GM12873 (cell line): ENCODE data around the gene EFCAB13.

ENCODE experiments used
- CTCF ChIP-seq: IDR thresholded peaks from 2 replicates; pipeline ENCODE4 v1.5.1; 2012; ENCODE audit warnings: low read depth, mild to moderate bottlenecking, moderate library complexity, low read length, control low read depth; ENCODE audit not compliant: insufficient read depth; ENCODE audit errors: missing control alignments

EFCAB13 gene

GRCh38 chr17:47295874-47296255 is 27.9 kb upstream of the EFCAB13 start:
- no peak for TF ChIP-seq CTCF

- no peak for TF ChIP-seq CTCF
Observed at GRCh38 chr17:47297661-47298400, 25.9 kb upstream of the EFCAB13 start.

- TF ChIP-seq CTCF: no peak
Observed at GRCh38 chr17:47298712-47299111, 25.0 kb upstream of the EFCAB13 start.

- no peak for TF ChIP-seq CTCF
Observed at GRCh38 chr17:47299239-47299910, 24.4 kb upstream of the EFCAB13 start.

GRCh38 chr17:47300718-47301117 is 23.0 kb upstream of the EFCAB13 start:
- TF ChIP-seq CTCF: no peak

- TF ChIP-seq CTCF: no peak
Observed at GRCh38 chr17:47301161-47301560, 22.6 kb upstream of the EFCAB13 start.

GRCh38 chr17:47301831-47302230 is 21.9 kb upstream of the EFCAB13 start:
- no peak for TF ChIP-seq CTCF
